HL-60 (cell line): ENCODE measurements around the gene TTLL7.

Experiments
- CTCF ChIP-seq: IDR thresholded peaks from one replicate; pipeline ENCODE4 v1.5.1; 2011; ENCODE audit warnings: low read length, control low read depth, inconsistent platforms; ENCODE audit not compliant: insufficient read depth
- GABPA ChIP-seq: IDR thresholded peaks from 2 replicates; pipeline ENCODE4 v1.6.1; 2012; ENCODE audit warnings: low read depth

GRCh38 chr1:83919872-83920271 is 79.1 kb downstream of the TTLL7 start:
- TF ChIP-seq CTCF, result no peak
- no peak for TF ChIP-seq GABPA
